H1 (cell line): ENCODE measurements around the gene CACNA1C. TPM values are rescaled to one million over a fixed set of nuclear protein-coding genes. Genes with fewer than 3 reads are reported as not detected.

ENCODE experiments used
- CHD2 ChIP-seq: IDR thresholded peaks from 2 replicates; pipeline ENCODE4 v1.6.1; 2012; ENCODE audit warnings: low read length, improper control_type of control experiment
- CHD7 ChIP-seq: fragments of 300-600 bp; sonication (generic); IDR thresholded peaks from 2 replicates; pipeline ENCODE4 v1.7.1; 2012; ENCODE audit warnings: low read length, moderate library complexity, mild to moderate bottlenecking, inconsistent platforms; ENCODE audit not compliant: insufficient replicate concordance
- polyA plus RNA-seq, 7 experiments: library from polyadenylated mRNA; depleted of rRNA in 3 of 7; stranded (reverse) in 5 of 7; unstranded in 2 of 7; fragments of >200 nt in 5 of 7; fragments of 200-250 nt in 2 of 7; gene quantifications; 1 replicate in 5 of 7; 2 replicates in 1 of 7; 4 replicates in 1 of 7; pipeline versions ENCODE4 v1.2.1 to v1.2.3, GENCODE V29; 2011 to 2013; ENCODE audit warnings: missing spikeins in 2 of 7, mixed read lengths in 2 of 7
- total RNA-seq: library from RNA; stranded (reverse); fragmentation: NEBNext Ultra II Directional; extraction: Animal tissue kit (Norgen Biotek cat#: 25700); gene quantifications from 2 replicates; pipeline ENCODE4 v1.2.1, GENCODE V29; 2021

CACNA1C gene
- total and polyA plus RNA-seq, 2 of the 8 experiments (the other 6 are each of a cell fraction or from before 2014, with no cell fraction given): 1.3 TPM

- no peak for TF ChIP-seq CHD7
- TF ChIP-seq CHD2: no peak
Observed at GRCh38 chr12:2337031-2338010, 284.5 kb downstream of the CACNA1C start (continued).
